ENCODE data around the gene NMNAT2.

- TF ChIP-seq, protein P1, sequence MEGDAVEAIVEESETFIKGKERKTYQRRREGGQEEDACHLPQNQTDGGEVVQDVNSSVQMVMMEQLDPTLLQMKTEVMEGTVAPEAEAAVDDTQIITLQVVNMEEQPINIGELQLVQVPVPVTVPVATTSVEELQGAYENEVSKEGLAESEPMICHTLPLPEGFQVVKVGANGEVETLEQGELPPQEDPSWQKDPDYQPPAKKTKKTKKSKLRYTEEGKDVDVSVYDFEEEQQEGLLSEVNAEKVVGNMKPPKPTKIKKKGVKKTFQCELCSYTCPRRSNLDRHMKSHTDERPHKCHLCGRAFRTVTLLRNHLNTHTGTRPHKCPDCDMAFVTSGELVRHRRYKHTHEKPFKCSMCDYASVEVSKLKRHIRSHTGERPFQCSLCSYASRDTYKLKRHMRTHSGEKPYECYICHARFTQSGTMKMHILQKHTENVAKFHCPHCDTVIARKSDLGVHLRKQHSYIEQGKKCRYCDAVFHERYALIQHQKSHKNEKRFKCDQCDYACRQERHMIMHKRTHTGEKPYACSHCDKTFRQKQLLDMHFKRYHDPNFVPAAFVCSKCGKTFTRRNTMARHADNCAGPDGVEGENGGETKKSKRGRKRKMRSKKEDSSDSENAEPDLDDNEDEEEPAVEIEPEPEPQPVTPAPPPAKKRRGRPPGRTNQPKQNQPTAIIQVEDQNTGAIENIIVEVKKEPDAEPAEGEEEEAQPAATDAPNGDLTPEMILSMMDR (IDR thresholded peaks at IDR 0.05; ENCODE audit: low read depth, low read length) = no peak
- TF ChIP-seq MYC (IDR thresholded peaks at IDR 0.05; ENCODE audit: low read depth, low read length) = no peak
Measured at GRCh38 chr1:183365093-183365492, 53.1 kb downstream of the NMNAT2 start.
